GM19099 (cell line): Measurements from ENCODE around the gene FREM1.

ENCODE experiments used
- POLR2A ChIP-seq: IDR thresholded peaks from 3 replicates; pipeline ENCODE4 v1.6.1; 2011; ENCODE audit warnings: low read depth; ENCODE audit not compliant: insufficient read length; ENCODE audit errors: extremely low read depth

FREM1 gene

DNA sequence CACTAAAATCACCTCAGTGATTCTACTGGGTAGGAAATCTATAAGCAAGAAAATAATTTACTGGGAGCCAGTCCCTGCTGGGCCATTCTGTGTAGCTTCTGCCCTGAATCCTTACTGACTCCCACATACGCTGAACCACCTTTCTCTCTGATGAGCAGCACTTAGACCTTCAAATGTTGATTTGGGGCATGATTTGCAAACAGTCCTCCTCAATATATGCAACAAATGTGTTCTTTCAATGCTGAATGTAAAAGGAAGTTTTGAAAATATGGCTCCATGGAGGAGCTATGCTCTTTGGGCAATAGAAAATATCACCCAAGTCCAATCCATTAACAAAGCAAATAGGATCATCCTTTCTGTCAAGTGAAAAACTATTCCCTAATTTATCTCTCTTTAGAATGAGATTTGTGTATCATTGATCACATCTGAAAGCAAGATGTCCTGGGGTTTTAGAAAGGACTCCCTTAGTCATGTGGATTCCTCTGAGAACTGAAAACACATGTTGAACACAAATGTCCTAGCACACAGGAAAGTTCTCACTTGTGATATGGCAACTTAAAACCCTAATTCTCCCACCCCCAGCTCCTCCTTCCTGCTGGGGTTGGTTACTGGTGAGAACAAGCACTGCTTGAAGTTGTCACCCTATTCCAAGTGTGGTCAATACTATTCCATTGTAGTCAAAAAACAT is 178.8 kb downstream of the FREM1 start:
- TF ChIP-seq POLR2A, result no peak

GRCh38 chr9:14730461-14730898 is 179.7 kb downstream of the FREM1 start:
- no peak for TF ChIP-seq POLR2A

DNA sequence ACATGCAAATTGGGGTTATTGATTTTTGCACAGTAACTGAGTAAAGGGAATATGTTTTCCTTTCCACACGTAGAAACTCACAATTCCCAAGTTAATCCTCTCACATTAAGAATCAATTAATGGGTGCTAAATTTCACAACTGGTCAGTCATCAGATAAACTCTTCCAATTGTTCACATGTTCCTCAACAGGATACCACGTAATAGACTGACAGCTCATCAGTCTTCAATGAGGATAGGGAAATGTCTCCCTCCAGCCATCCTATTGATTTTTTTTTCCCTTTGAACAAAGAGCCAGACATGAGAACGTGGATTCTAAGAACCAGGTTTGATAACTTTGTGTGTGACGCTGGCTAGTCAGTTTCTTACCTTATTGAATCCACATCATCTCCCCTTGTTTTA is 186.9 kb downstream of the FREM1 start:
- no peak for TF ChIP-seq POLR2A

GRCh38 chr9:14722391-14723035 is 187.7 kb downstream of the FREM1 start, which contains the start of gene CER1:
Gene CER1, minus strand, starts transcription at chr9:14722733. Its CDS starts 61 bp downstream, at chr9:14722672.
- no peak for TF ChIP-seq POLR2A

- no peak for TF ChIP-seq POLR2A
Observed at GRCh38 chr9:14719231-14719923, 190.9 kb downstream of the FREM1 start.

DNA sequence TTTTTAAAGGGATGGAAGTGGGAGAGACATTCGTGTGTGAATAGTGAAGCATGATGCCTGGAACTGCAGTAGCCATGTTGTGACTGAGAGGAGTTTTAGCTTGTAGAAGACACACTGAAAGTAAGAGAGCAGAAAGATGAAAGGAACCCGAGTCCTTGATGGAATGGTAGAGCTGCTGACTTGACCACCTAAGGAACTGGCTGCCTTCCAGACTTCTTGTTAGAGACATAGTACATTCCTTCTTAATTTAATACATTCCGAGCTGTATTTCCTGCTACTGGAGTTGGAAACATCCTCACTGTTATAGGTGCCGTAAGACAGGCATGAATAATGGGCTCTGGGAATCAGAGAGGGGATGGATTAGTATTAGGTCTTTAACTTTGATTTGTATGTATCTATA is 195.1 kb downstream of the FREM1 start:
- no peak for TF ChIP-seq POLR2A

DNA sequence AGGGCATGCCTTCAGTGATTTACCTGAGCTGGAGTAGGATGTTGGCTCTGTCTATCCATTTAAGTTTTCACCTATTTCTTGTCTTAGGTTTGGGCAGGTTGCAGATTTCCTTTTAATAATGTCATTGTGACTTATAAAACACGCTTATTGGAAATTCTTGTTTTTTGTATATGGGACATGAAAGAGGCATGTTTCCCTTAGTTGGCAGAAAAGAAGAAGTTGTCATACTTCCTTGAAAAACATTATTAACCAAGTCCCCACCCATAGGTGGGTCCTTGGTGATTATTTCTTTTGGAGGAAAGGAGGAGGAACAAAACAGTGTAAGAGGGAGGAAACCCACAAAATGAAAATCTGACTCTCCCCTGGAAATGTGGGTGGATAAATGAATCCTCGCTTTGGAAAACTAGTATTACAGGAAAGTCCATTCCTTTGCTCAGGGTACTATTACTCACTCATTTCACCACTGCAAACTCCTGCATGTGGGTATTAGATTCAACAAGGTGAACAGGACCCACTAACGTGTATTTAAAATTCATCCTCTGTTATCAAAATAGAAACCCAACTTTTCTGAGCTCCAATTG is 197.0 kb downstream of the FREM1 start:
- TF ChIP-seq POLR2A, result no peak

- no peak for TF ChIP-seq POLR2A
Observed at GRCh38 chr9:14710804-14711203, 199.4 kb downstream of the FREM1 start.

GRCh38 chr9:14706530-14707140 is 203.6 kb downstream of the FREM1 start:
- no peak for TF ChIP-seq POLR2A

GRCh38 chr9:14705079-14705478 is 205.1 kb downstream of the FREM1 start:
- no peak for TF ChIP-seq POLR2A

DNA sequence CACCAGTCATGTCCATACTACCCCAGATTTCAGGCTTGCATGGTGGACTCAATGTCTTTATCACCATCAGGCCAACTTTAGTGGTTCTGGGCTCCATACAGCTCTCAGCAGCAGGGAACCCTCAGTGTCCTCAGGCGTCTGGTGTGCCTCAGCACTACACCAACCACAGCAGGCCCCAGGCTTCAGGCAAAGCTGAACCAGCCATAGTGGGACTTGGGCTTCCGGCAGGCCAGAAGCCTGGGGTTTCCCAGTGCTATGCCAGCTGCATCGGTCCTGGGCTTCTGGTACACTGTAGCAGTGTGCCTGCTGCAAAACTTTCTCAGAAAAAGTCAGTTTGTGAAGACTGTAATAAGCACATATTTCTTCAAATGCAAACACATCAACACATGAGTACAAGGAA is 205.9 kb downstream of the FREM1 start:
- TF ChIP-seq POLR2A, result no peak

DNA sequence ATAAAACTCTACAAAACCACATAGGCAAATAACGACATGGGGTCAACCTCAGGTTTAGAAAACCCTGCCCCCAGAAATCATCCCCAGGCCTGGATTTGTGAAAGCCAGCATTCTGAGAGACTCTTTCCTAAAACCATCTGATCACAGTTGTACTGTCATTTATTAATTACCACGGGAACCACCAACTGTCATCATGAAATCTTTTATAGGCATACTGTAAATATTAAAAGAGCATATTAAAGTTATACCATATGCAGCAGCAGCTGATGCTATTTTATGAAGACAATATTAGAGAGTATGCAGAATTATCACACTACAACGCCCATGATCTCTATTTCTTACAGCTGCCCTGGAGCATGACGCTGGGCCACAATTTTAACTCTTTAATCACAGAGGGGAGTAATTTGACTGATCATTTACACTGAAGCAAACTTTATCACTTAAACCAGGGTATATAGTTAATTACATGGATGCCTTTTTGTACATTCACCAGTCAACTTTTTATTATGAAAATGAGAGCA is 208.0 kb downstream of the FREM1 start:
- TF ChIP-seq POLR2A, result no peak

DNA sequence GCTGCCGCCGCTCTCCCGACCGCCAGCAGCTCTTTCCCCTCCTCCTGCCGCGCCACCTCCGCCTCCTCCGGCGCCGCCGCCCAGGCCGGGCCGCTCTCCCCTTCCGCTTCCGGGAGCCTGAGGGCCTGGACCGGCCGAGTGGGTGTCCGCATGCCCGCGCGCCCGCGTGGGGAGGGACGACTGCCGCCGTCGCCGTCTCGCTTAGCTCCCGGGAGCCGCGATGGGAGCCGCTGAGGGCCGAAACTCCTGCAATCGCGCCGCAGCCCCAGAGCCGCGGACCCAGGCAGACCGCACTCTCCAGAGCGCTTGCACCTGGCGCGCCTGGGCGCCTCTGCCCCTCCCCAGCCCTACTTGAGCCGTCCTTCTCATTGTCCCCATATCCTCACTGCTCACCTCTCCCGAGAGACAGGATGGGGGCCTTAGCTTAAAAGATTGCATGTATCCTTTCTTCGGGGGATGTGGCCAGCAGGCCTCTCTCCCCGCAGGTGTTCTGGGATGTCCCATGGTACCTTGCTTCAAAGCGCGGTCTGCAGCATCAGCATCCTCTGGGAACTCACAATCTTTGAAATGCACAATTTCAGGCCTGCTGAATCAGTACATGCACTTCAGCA is 216.9 kb downstream of the FREM1 start, which contains the start of gene ZDHHC21:
Gene ZDHHC21, minus strand, starts transcription at position 182 of the 611 bp plus-strand sequence. CDS start 19,092 bp downstream, outside the sequence.
- peak; percentile 88 for TF ChIP-seq POLR2A
